ENCODE results near the gene RCAN1. TPM values are rescaled to one million over a fixed set of nuclear protein-coding genes. Genes with fewer than 3 reads are reported as not detected.

The RCAN1 gene
- total and polyA plus RNA-seq, 2 of the 13 experiments (the other 11 are each of a cell fraction or from before 2014, with no cell fraction given), result 9.4 to 34.1 TPM

GRCh38 chr21:34614628-34615486, at the start of gene RCAN1 (continued):
- TF ChIP-seq TRAFD1 (CRISPR knock-in tag; IDR thresholded peaks at IDR 0.05; ENCODE audit: borderline replicate concordance) (no peak), USF2 (IDR thresholded peaks at IDR 0.05; ENCODE audit: low read depth, low read length) (peak; percentile 96), USF2 (CRISPR knock-in tag; IDR thresholded peaks at IDR 0.05; ENCODE audit: borderline replicate concordance) (peak; percentile 97; the same call in 1 of the 2 replicates), HMGXB3 (CRISPR knock-in tag; IDR thresholded peaks at IDR 0.05; ENCODE audit: borderline replicate concordance) (peak; percentile 28; the same call in 1 of the 2 replicates), E2F2 (CRISPR knock-in tag; IDR thresholded peaks at IDR 0.05; ENCODE audit: borderline replicate concordance) (0 out of 2 replicates have a peak, but pooled peaks have one; percentile 36), CENPBD1 (CRISPR knock-in tag; IDR thresholded peaks at IDR 0.05; ENCODE audit: borderline replicate concordance, low read depth) (no peak), ZNF652 (CRISPR knock-in tag; IDR thresholded peaks at IDR 0.05; ENCODE audit: borderline replicate concordance, low read depth) (peak; percentile 85), ZBTB34 (CRISPR knock-in tag; IDR thresholded peaks at IDR 0.05) (no peak), ZNF747 (CRISPR knock-in tag; IDR thresholded peaks at IDR 0.05; ENCODE audit: borderline replicate concordance) (no peak), SOX13 (IDR thresholded peaks at IDR 0.05) (no peak), SOX13 (CRISPR knock-in tag; conservative IDR thresholded peaks at IDR 0.05 in 1 of 2, IDR thresholded peaks at IDR 0.05 in 1 of 2) (peak in 1 of 2 experiments; percentile 12; a peak in 1 of 4 replicates), NCOR1 (IDR thresholded peaks at IDR 0.05; ENCODE audit: borderline replicate concordance, low read length) (peak; percentile 81; the same call in 1 of the 2 replicates), HNF4G (IDR thresholded peaks at IDR 0.05; ENCODE audit: borderline replicate concordance, low read depth, low read length) (peak; percentile 65), HNF4G (CRISPR knock-in tag; IDR thresholded peaks at IDR 0.05; ENCODE audit: borderline replicate concordance, low read depth) (no peak), SP4 (CRISPR knock-in tag; IDR thresholded peaks at IDR 0.05) (peak; percentile 84)

Measured in HepG2 (cell line).